BJ (cell line): ENCODE data around the gene IL1R1. TPM values are rescaled to one million over a fixed set of nuclear protein-coding genes. Genes with fewer than 3 reads are reported as not detected.

Experiments used
- CTCF ChIA-PET: fragments of 350-600 bp; formaldehyde crosslinking; extraction: SDS; loops from one replicate; lab custom pipeline; 2021; ENCODE audit warnings: antibody characterized with exemption, inconsistent platforms; lab: Yijun Ruan, JAX
- POLR2A ChIA-PET: fragments of 300-600 bp; sonication (Branson Sonifier 250); formaldehyde crosslinking; extraction: SDS; loops from one replicate; lab custom pipeline; 2021; ENCODE audit warnings: antibody characterized with exemption; lab: Charles Lee
- DNase-seq: peaks from one replicate; pipeline ENCODE4 v3.0.0-alpha.2; 2011; ENCODE audit warnings: low read depth
- H3K27me3 ChIP-seq: 2 replicates; pipeline ENCODE4 v1.6.0; 2011; ENCODE audit warnings: low read length; ENCODE audit not compliant: control insufficient read depth, insufficient read depth
- H3K36me3 ChIP-seq: 2 replicates; pipeline ENCODE4 v1.5.1; 2011; ENCODE audit warnings: low read length; ENCODE audit not compliant: control insufficient read depth, insufficient read depth
- H3K4me3 ChIP-seq: 2 replicates; pipeline ENCODE4 v1.5.1; 2011; ENCODE audit warnings: low read depth, mild to moderate bottlenecking, control low read depth, low read length
- polyA plus RNA-seq: library from polyadenylated mRNA; depleted of rRNA; stranded (reverse); fragments of >200 nt; gene quantifications from 2 replicates; pipeline ENCODE4 v1.2.3, GENCODE V29; 2011
- TF ChIP-seq, protein P1 (sequence below): IDR thresholded peaks from 2 replicates; pipeline ENCODE4 v1.5.1; 2011; ENCODE audit warnings: low read depth, mild to moderate bottlenecking, control low read depth, inconsistent platforms, low read length, moderate library complexity; ENCODE audit not compliant: insufficient read depth

IL1R1 gene
- polyA plus RNA-seq, 1 experiment = 37.3 TPM

- Histone ChIP-seq H3K36me3 (peaks cover 6% of the 10 kb centered on the region), H3K4me3 (no peak overlapping the region), H3K27me3 (no peaks in the 10 kb centered on the region)
- CTCF ChIA-PET = interaction anchor here (1.0 kb wide), 1 partner anchor 162 kb away, joined by 3 read pairs; no protein-coding TSS in a partner anchor
- TF ChIP-seq, protein P1, sequence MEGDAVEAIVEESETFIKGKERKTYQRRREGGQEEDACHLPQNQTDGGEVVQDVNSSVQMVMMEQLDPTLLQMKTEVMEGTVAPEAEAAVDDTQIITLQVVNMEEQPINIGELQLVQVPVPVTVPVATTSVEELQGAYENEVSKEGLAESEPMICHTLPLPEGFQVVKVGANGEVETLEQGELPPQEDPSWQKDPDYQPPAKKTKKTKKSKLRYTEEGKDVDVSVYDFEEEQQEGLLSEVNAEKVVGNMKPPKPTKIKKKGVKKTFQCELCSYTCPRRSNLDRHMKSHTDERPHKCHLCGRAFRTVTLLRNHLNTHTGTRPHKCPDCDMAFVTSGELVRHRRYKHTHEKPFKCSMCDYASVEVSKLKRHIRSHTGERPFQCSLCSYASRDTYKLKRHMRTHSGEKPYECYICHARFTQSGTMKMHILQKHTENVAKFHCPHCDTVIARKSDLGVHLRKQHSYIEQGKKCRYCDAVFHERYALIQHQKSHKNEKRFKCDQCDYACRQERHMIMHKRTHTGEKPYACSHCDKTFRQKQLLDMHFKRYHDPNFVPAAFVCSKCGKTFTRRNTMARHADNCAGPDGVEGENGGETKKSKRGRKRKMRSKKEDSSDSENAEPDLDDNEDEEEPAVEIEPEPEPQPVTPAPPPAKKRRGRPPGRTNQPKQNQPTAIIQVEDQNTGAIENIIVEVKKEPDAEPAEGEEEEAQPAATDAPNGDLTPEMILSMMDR = no peak
- no peak for DNase-seq
- POLR2A ChIA-PET = no interaction called here
Observed at GRCh38 chr2:102168026-102168771, 25.7 kb downstream of the IL1R1 start.

GRCh38 chr2:102171946-102172345 lies 29.4 kb downstream of the IL1R1 start:
- TF ChIP-seq, protein P1 = no peak
- H3K36me3 ChIP-seq = peaks cover 12% of the 10 kb centered on the region
- no peaks in the 10 kb centered on the region for H3K27me3 ChIP-seq
- POLR2A ChIA-PET = no interaction called here
- no peak for DNase-seq
- CTCF ChIA-PET = interaction anchor here (2.1 kb wide), 1 partner anchor 166 kb away, joined by 5 read pairs; no protein-coding TSS in a partner anchor
- H3K4me3 ChIP-seq = no peak overlapping the region

DNA sequence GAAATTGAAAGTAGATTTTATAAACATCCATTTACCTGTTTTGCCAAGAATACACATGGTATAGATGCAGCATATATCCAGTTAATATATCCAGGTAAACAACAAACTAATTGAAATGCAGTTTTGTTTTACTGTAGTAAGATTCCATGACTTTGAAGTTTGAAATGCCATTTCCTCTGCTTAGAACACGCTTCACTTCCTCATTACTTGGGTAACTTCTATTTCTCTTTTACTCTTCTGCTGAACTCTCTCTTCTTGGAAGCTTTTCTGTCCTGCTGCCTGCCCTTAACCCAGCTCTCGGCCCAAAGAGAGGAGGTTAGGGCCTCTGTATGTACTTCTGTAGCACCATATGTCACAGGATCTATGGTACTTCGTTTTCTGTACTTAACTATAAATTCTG lies 30.2 kb downstream of the IL1R1 start:
- ChIA-PET CTCF (interaction anchor here (1.1 to 2.1 kb wide), 2 partner anchors 153 to 166 kb away, joined by 4 to 5 read pairs; no protein-coding TSS in a partner anchor), POLR2A (no interaction called here)
- H3K27me3 ChIP-seq = no peaks in the 10 kb centered on the region
- DNase-seq = no peak
- no peak overlapping the region for H3K4me3 ChIP-seq
- TF ChIP-seq, protein P1 = no peak
- H3K36me3 ChIP-seq = peaks cover 20% of the 10 kb centered on the region

- DNase-seq = no peak
- ChIA-PET POLR2A (no interaction called here), CTCF (interaction anchor here (0.8 to 2.8 kb wide), 3 partner anchors 10 to 156 kb away, joined by 3 to 9 read pairs (median 5); no protein-coding TSS in a partner anchor)
- no peak overlapping the region for H3K4me3 ChIP-seq
- TF ChIP-seq, protein P1 = no peak
- H3K36me3 ChIP-seq = peaks cover 20% of the 10 kb centered on the region
- H3K27me3 ChIP-seq = no peaks in the 10 kb centered on the region
Observed at GRCh38 chr2:102176172-102176571, 33.6 kb downstream of the IL1R1 start.

GRCh38 chr2:102177814-102178478 lies 35.4 kb downstream of the IL1R1 start:
- CTCF ChIA-PET = interaction anchor here (1.3 to 2.8 kb wide), 3 partner anchors 12 to 63 kb away, joined by 4 to 9 read pairs (median 5); no protein-coding TSS in a partner anchor
- POLR2A ChIA-PET = no interaction called here
- Histone ChIP-seq H3K27me3 (no peaks in the 10 kb centered on the region), H3K36me3 (peaks cover 19% of the 10 kb centered on the region), H3K4me3 (no peak overlapping the region)
- DNase-seq = no peak
- TF ChIP-seq, protein P1 = no peak
